ENCODE data around the gene GATA5.

GATA5 gene

GRCh38 chr20:62461834-62462233, 14.0 kb downstream of the GATA5 start:
- Histone ChIP-seq H3K23ac (ENCODE audit: low read length in 2 of 2) (no peak overlapping the region), H3K4me2 (ENCODE audit: low read length, poor library complexity, severe bottlenecking) (no peak overlapping the region), H3K14ac (ENCODE audit: low read length in 2 of 2) (no peak overlapping the region), H3K4me1 (ENCODE audit: control insufficient read depth, insufficient read depth, low read depth, low read length) (no peaks in the 10 kb centered on the region), H2AK5ac (ENCODE audit: low read length, severe bottlenecking) (no peak overlapping the region), H2BK5ac (ENCODE audit: low read depth, low read length, poor library complexity, severe bottlenecking) (no peak overlapping the region), H2BK120ac (ENCODE audit: low read depth, low read length) (no peak overlapping the region), H3K9me3 (ENCODE audit: control insufficient read depth, low read length) (no peaks in the 10 kb centered on the region), H3K4me3 (ENCODE audit: insufficient read depth in 1 of 2, low read depth in 1 of 2, low read length in 2 of 2) (no peak overlapping the region), H3K79me1 (replicated peaks; ENCODE audit: low read length, poor library complexity, severe bottlenecking) (no peaks in the 10 kb centered on the region), H2BK12ac (ENCODE audit: low read length in 2 of 2) (no peak overlapping the region), H2BK15ac (ENCODE audit: low read depth, poor library complexity, severe bottlenecking) (no peak overlapping the region), H3K9ac (ENCODE audit: low read length) (no peak overlapping the region), H3K36me3 (ENCODE audit: control insufficient read depth in 1 of 2, insufficient read depth in 2 of 2, low read depth in 1 of 2, low read length in 2 of 2) (no peaks in the 10 kb centered on the region), H2AFZ (ENCODE audit: low read depth, low read length) (no peak overlapping the region), H3K4ac (ENCODE audit: low read depth in 1 of 2, low read length in 2 of 2) (no peak overlapping the region), H4K8ac (ENCODE audit: low read length) (no peak overlapping the region), H3K18ac (ENCODE audit: low read depth in 1 of 2, low read length in 2 of 2) (no peak overlapping the region), H3K27me3 (ENCODE audit: control insufficient read depth in 1 of 2, insufficient read depth in 1 of 2, low read length in 2 of 2) (peaks cover 5 to 66% of the 10 kb centered on the region in 2 experiments), H4K91ac (ENCODE audit: low read length) (no peak overlapping the region), H3K27ac (ENCODE audit: low read length, poor library complexity, severe bottlenecking) (no peak overlapping the region)
- no peak for DNase-seq
- 88% methylated on average over 13 of the region's 13 CpGs for WGBS

GRCh38 chr20:62461157-62461556, 14.6 kb downstream of the GATA5 start:
- H2BK12ac ChIP-seq (ENCODE audit: low read length in 2 of 2), result no peak overlapping the region
- H4K8ac ChIP-seq (ENCODE audit: low read length), result no peak overlapping the region
- H2BK5ac ChIP-seq (ENCODE audit: low read depth, low read length, poor library complexity, severe bottlenecking), result no peak overlapping the region
- H3K36me3 ChIP-seq (ENCODE audit: control insufficient read depth in 1 of 2, insufficient read depth in 2 of 2, low read depth in 1 of 2, low read length in 2 of 2), result no peaks in the 10 kb centered on the region
- no peak overlapping the region for H4K91ac ChIP-seq (ENCODE audit: low read length)
- no peaks in the 10 kb centered on the region for H3K79me1 ChIP-seq (replicated peaks; ENCODE audit: low read length, poor library complexity, severe bottlenecking)
- no peak overlapping the region for H3K4ac ChIP-seq (ENCODE audit: low read depth in 1 of 2, low read length in 2 of 2)
- no peaks in the 10 kb centered on the region for H3K9me3 ChIP-seq (ENCODE audit: control insufficient read depth, low read length)
- no peak overlapping the region for H3K9ac ChIP-seq (ENCODE audit: low read length)
- no peak overlapping the region for H3K4me3 ChIP-seq (ENCODE audit: insufficient read depth in 1 of 2, low read depth in 1 of 2, low read length in 2 of 2)
- no peak overlapping the region for H3K14ac ChIP-seq (ENCODE audit: low read length in 2 of 2)
- no peak overlapping the region for H3K18ac ChIP-seq (ENCODE audit: low read depth in 1 of 2, low read length in 2 of 2)
- H3K27me3 ChIP-seq (ENCODE audit: control insufficient read depth in 1 of 2, insufficient read depth in 1 of 2, low read length in 2 of 2), result peaks cover 7 to 73% of the 10 kb centered on the region in 2 experiments
- no peak overlapping the region for H2BK120ac ChIP-seq (ENCODE audit: low read depth, low read length)
- no peak overlapping the region for H3K27ac ChIP-seq (ENCODE audit: low read length, poor library complexity, severe bottlenecking)
- no peak overlapping the region for H2AK5ac ChIP-seq (ENCODE audit: low read length, severe bottlenecking)
- no peak overlapping the region for H2BK15ac ChIP-seq (ENCODE audit: low read depth, poor library complexity, severe bottlenecking)
- no peak for DNase-seq
- no peaks in the 10 kb centered on the region for H3K4me1 ChIP-seq (ENCODE audit: control insufficient read depth, insufficient read depth, low read depth, low read length)
- no peak overlapping the region for H3K23ac ChIP-seq (ENCODE audit: low read length in 2 of 2)
- H3K4me2 ChIP-seq (ENCODE audit: low read length, poor library complexity, severe bottlenecking), result no peak overlapping the region
- 69% methylated on average over 10 of the region's 10 CpGs for WGBS
- no peak overlapping the region for H2AFZ ChIP-seq (ENCODE audit: low read depth, low read length)

DNA sequence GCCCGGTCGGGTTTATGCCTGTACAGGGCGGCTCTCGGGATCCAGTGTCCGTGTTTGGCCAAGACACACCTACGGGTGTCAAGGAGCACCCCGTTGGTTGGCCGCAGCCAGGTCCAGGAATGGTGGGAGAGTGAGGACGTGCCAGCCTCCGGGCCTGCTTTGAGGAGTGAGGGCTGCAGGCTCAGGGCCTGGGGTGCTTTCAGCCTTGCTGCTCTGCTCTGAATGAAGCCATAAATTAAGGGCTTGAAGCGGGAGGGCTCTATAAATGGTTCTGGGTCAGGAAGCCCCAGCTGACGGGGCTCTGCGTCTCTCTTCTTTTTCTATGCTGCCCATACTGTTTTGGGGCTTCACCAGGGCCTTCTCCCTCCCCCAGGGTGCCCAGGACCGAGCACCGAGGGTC, 15.1 kb downstream of the GATA5 start:
- Histone ChIP-seq H3K27ac (ENCODE audit: low read length, poor library complexity, severe bottlenecking) (no peak overlapping the region), H2BK5ac (ENCODE audit: low read depth, low read length, poor library complexity, severe bottlenecking) (no peak overlapping the region), H3K14ac (ENCODE audit: low read length in 2 of 2) (no peak overlapping the region), H3K9ac (ENCODE audit: low read length) (no peak overlapping the region), H2AFZ (ENCODE audit: low read depth, low read length) (no peak overlapping the region), H3K36me3 (ENCODE audit: control insufficient read depth in 1 of 2, insufficient read depth in 2 of 2, low read depth in 1 of 2, low read length in 2 of 2) (no peaks in the 10 kb centered on the region), H4K91ac (ENCODE audit: low read length) (no peak overlapping the region), H3K27me3 (ENCODE audit: control insufficient read depth in 1 of 2, insufficient read depth in 1 of 2, low read length in 2 of 2) (peaks cover 12 to 77% of the 10 kb centered on the region in 2 experiments), H2BK120ac (ENCODE audit: low read depth, low read length) (no peak overlapping the region), H3K4me1 (ENCODE audit: control insufficient read depth, insufficient read depth, low read depth, low read length) (no peaks in the 10 kb centered on the region), H2BK12ac (ENCODE audit: low read length in 2 of 2) (no peak overlapping the region), H3K79me1 (replicated peaks; ENCODE audit: low read length, poor library complexity, severe bottlenecking) (no peaks in the 10 kb centered on the region), H3K23ac (ENCODE audit: low read length in 2 of 2) (no peak overlapping the region), H3K4ac (ENCODE audit: low read depth in 1 of 2, low read length in 2 of 2) (no peak overlapping the region), H3K9me3 (ENCODE audit: control insufficient read depth, low read length) (no peaks in the 10 kb centered on the region), H2BK15ac (ENCODE audit: low read depth, poor library complexity, severe bottlenecking) (no peak overlapping the region), H3K4me2 (ENCODE audit: low read length, poor library complexity, severe bottlenecking) (no peak overlapping the region), H2AK5ac (ENCODE audit: low read length, severe bottlenecking) (no peak overlapping the region), H4K8ac (ENCODE audit: low read length) (no peak overlapping the region), H3K4me3 (ENCODE audit: insufficient read depth in 1 of 2, low read depth in 1 of 2, low read length in 2 of 2) (no peak overlapping the region), H3K18ac (ENCODE audit: low read depth in 1 of 2, low read length in 2 of 2) (no peak overlapping the region)
- 71% methylated on average over 15 of the region's 15 CpGs for WGBS
- DNase-seq, result no peak

GRCh38 chr20:62459488-62459887, 16.3 kb downstream of the GATA5 start:
- no peaks in the 10 kb centered on the region for H3K4me1 ChIP-seq (ENCODE audit: control insufficient read depth, insufficient read depth, low read depth, low read length)
- H3K27me3 ChIP-seq (ENCODE audit: control insufficient read depth in 1 of 2, insufficient read depth in 1 of 2, low read length in 2 of 2), result peaks cover 21 to 83% of the 10 kb centered on the region in 2 experiments
- no peak overlapping the region for H2BK120ac ChIP-seq (ENCODE audit: low read depth, low read length)
- no peak overlapping the region for H2BK5ac ChIP-seq (ENCODE audit: low read depth, low read length, poor library complexity, severe bottlenecking)
- 67% methylated on average over 14 of the region's 14 CpGs for WGBS
- H3K9ac ChIP-seq (ENCODE audit: low read length), result no peak overlapping the region
- H3K23ac ChIP-seq (ENCODE audit: low read length in 2 of 2), result no peak overlapping the region
- H2AK5ac ChIP-seq (ENCODE audit: low read length, severe bottlenecking), result no peak overlapping the region
- no peak overlapping the region for H3K4me3 ChIP-seq (ENCODE audit: insufficient read depth in 1 of 2, low read depth in 1 of 2, low read length in 2 of 2)
- H3K14ac ChIP-seq (ENCODE audit: low read length in 2 of 2), result no peak overlapping the region
- no peak overlapping the region for H2AFZ ChIP-seq (ENCODE audit: low read depth, low read length)
- H3K4ac ChIP-seq (ENCODE audit: low read depth in 1 of 2, low read length in 2 of 2), result no peak overlapping the region
- H2BK12ac ChIP-seq (ENCODE audit: low read length in 2 of 2), result no peak overlapping the region
- no peak overlapping the region for H4K8ac ChIP-seq (ENCODE audit: low read length)
- H3K4me2 ChIP-seq (ENCODE audit: low read length, poor library complexity, severe bottlenecking), result no peak overlapping the region
- H3K36me3 ChIP-seq (ENCODE audit: control insufficient read depth in 1 of 2, insufficient read depth in 2 of 2, low read depth in 1 of 2, low read length in 2 of 2), result no peaks in the 10 kb centered on the region
- no peak overlapping the region for H4K91ac ChIP-seq (ENCODE audit: low read length)
- H3K9me3 ChIP-seq (ENCODE audit: control insufficient read depth, low read length), result no peaks in the 10 kb centered on the region
- DNase-seq, result no peak
- no peak overlapping the region for H3K27ac ChIP-seq (ENCODE audit: low read length, poor library complexity, severe bottlenecking)
- no peak overlapping the region for H3K18ac ChIP-seq (ENCODE audit: low read depth in 1 of 2, low read length in 2 of 2)
- H2BK15ac ChIP-seq (ENCODE audit: low read depth, poor library complexity, severe bottlenecking), result no peak overlapping the region
- no peaks in the 10 kb centered on the region for H3K79me1 ChIP-seq (replicated peaks; ENCODE audit: low read length, poor library complexity, severe bottlenecking)
